GM19397 (cell line): ENCODE measurements around the gene SORCS2.

Experiments
- ATAC-seq: cut with Tn5 transposase; IDR thresholded peaks from one replicate; pipeline ENCODE4 v1.9.1; 2021; ENCODE audit warnings: mild to moderate bottlenecking, moderate library complexity; ENCODE audit not compliant: unreplicated experiment

Gene SORCS2

DNA sequence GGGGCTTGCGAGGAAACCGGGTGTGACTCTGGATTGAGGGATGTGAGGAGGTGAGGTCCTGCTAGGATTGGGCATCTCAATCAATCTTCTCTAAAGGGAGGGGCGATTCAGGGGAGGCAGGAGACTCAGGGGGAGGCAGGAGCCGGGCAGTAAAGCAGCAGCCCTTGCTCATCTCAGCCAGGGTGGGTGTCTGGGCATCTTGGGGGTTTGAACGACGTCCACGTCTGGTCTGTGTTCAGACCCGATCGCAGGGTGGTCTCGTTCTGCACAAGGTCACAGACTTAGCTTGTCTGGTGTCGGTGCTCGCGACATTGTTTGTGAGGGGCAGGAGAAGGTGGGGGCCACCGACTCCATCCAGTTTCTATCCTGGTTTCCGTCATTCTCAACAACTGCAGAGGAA lies 473.7 kb downstream of the SORCS2 start:
- no peak for ATAC-seq

DNA sequence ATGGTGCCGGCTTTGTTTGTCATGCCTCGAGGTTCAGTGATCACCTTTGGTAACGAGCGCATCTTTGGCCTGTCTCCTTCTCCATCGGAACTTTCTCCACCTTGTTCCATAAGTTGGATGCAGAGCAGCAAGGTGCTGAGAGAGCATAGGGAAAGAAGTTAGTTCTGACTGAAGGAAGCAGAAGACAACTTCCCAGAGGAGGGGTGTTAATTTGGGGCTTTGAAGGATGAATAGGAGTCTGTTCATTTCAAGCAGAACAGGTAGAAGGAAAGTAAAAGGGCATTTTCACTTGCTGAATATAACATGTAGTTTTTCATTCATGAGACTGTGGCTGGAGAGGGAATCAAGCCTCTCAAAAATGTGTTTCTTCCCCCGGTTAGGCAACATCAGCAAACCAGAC lies 474.4 kb downstream of the SORCS2 start:
- ATAC-seq: no peak

DNA sequence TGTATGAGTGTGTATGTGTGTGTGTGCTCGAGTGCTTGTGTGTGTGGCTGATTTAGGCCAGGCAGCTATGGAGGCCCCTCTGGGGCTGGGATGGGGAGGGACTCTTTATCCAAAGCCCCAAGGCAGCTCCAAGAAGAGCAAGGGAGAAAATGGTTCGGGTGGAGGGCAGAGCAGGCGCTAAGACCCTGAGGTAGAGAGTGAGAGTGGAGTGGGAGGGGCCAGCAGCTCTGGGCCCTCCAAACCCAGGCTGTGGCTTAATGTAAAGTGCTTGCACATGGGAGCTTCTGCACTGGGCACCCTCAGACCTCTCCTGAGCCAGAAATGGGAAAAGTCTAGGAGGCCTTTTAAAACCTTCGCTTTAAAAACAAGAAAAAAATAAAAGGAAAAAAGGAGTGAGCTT lies 475.9 kb downstream of the SORCS2 start:
- ATAC-seq: no peak

DNA sequence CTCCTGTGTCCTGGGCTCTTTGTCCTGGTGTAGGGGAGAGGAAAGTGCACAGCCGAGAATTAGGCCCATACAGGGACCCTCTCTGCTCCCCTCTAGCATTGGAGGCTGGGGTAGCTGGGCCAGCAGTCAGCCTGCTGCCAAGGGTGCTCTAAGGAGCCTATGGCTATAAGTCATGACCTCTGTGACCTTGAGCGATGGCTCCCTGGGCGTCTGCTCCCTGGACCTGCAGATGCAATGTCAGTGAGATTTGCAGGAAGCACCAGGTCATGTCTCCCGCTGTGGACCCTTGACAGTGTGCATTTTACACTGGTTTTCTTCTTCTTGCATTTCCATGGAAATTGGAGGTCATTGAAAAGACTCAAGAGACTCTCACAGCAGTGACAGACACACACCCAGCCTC lies 476.5 kb downstream of the SORCS2 start:
- no peak for ATAC-seq

DNA sequence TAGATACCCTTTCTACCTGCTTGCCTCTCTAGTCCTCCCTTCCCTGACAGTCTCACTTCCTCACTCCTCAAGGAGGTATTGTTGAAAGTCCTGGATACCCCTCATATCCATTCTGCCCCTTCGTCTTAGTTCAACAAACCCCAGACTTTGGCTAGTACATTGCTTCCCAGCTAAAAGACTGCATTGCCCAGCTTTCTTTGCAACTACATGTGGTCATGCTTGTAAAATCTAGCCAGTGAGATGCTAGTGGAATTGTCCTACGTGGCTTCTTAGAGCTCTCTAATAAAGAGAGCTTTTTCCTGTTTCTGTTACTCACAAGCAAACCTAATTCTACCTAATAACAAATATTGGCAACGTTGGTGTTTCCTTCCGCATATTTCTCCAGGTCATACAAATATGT lies 480.3 kb downstream of the SORCS2 start:
- no peak for ATAC-seq

DNA sequence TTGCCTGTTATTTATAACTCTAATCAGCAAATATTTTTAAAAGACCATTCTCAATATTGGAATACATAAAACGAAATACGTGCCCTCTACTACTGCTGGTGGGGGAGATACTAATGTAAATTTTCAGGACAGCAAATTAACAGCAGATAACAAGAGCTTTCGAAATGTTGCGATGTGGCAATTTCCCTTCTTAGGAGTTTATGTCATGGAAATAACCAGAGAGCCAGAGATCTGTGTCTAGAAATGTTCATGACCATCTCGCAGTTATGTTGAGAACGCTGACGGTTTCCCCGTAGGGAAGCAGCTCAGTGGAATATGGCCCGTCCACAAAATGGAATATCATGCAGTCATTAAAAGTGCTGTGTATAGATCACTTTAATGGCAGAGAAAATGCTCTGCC lies 480.8 kb downstream of the SORCS2 start:
- ATAC-seq: no peak

DNA sequence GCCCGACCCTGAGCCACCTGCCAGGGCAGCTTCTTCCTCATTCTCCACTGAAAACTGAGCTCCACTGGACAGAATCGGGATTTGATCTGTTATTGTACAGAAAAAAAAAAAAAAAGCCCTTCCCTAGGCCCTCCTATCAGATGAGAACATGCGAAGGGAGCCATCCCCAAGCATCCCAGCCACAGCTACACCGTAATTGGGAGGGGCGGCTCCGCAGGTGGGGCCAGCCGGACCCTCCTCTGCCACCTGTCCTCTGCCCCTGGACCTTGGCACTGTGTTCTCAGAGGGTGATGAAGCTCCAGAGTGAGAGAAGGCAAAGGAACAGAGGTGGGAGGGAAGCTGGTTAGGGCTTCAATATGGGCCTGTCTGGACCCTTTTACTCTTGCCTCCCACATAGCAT lies 482.4 kb downstream of the SORCS2 start:
- ATAC-seq: no peak

DNA sequence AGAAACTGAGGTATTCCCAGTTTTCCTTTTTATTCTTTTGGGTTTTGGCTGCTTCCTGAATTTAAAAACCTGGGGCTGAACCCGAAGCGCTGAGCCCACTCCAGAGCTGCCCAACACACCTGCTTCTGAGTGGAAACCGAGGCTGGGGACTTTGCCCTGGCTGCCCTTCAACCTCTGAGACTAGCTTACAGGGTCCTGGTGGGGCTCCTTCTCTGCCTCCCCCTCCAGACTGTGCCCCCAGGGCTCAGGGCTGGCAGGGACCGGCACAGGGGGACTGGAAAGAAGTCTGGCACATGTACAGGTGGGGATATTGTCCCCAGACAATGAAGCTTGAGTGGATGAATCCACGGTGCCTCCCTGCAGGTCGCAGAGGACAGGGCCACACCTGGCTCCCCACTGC lies 482.8 kb downstream of the SORCS2 start:
- no peak for ATAC-seq

DNA sequence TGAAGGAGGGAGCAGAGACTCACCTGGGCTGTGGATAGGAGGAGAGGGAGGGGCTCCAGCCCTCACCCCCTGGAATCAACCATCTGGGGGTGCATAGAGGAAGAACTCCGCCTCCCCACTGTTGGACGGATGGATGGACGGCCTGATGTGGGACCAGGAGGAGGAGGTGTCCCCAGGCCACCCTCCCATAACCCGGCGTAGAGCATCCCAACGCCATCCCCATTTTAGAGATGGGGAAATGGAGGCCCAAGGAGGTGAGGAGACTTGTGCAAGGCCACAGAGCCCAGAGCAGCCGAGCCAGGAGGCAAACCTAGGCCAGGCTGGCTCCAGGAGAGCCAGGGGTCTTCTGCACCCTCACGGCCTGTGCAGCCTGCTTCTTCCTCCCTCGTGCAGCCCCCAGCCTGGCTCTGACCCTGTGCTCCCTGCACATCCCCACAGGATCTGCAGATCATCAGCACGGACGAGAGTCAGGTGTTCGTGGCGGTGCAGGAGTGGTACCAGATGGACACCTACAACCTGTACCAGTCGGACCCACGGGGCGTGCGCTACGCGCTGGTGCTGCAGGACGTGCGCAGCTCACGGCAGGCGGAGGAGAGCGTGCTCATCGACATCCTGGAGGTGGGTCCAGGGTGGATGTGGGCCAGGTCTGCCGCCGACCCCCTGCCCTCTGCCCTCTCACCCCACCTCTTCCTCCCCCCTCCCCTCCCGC lies 483.4 kb downstream of the SORCS2 start:
- no peak for ATAC-seq

DNA sequence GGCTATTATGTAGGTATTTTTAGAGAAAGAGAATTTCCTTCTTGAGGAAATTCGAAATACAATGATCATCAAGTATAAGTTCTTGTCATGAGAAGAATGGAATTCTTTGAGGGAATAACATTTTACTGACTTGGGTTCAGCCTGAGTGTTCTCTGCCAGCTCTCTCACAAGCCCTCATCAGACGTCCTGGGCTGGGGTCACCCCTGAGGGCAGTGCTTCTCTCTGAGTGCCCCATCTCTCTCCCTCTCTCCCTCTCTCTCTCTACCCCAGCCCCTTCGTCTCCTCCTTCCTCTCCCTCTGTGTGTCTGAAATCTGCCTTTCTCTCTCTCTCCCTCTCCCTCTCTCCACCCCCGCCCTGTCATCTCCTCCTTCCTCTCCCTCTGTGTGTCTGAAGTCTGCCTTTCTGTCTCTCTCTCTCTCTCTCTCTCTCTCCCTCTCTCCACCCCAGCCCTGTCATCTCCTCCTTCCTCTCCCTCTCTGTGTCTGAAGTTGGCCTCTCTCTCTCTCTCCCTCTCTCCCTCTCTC lies 484.1 kb downstream of the SORCS2 start:
- no peak for ATAC-seq

DNA sequence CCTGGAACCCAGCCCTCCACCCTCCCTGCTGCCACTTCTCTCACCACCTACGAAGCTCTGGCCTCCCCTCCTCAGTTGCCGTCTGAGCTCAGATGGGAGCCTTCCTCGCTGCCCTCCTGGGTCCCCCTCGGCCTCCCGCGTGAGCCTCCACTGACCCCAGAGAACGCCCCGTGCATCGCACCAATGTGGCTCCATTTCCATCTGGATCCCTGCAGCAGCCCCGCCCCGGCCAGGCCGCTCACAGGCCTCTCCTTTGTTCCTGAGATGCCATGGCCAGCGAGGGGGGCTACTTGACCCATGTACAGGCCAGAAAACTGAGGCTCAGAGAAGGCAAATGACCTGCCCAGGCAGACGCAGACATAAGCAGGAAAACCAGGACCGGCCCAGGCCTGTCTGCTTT lies 484.7 kb downstream of the SORCS2 start:
- no peak for ATAC-seq

DNA sequence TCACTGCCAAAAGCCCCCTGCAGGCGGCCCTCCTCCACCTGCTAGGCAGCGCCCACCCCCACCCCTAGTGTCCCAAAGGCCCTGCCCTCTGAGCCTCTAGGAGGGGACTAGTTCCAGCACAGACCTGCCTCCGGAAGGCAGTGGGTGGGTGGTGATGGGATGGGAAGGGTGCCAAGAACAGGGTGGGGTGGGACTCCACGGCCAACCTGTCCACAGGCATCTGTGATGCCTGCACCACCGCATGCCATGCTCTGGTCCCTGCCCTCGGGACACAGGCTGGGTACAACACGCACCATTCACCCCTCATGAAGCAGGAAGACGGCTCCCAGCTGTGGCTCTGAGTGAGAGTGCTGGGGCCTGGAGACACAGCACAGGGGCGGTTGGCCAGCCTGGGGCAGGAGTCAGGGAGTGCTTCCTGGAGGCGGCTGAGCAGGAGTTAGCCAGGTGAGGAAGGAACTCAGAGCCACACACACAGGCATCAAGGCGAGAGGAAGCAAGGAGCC lies 485.5 kb downstream of the SORCS2 start:
- no peak for ATAC-seq

DNA sequence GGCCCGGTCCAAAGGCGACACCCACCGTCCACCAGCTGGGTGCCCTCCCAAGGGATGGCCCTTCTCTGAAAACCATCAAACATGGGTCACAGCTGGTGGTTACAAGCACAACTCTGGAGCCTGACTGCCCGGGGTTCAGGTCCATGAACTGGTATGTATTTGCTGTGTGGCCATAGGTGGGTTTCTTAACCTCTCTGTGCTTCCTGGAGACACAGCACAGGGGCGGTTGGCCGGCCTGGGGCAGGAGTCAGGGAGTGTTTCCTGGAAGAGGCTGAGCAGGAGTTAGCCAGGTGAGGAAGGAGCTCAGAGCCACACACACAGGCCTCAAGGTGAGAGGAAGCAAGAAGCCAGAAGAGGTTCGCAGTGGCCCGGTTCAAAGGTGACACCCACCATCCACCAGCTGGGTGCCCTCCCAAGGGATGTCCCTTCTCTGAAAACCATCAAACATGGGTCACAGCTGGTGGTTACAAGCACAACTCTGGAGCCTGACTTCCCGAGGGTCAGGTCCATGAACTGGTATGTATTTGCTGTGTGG lies 486.0 kb downstream of the SORCS2 start:
- ATAC-seq: no peak

DNA sequence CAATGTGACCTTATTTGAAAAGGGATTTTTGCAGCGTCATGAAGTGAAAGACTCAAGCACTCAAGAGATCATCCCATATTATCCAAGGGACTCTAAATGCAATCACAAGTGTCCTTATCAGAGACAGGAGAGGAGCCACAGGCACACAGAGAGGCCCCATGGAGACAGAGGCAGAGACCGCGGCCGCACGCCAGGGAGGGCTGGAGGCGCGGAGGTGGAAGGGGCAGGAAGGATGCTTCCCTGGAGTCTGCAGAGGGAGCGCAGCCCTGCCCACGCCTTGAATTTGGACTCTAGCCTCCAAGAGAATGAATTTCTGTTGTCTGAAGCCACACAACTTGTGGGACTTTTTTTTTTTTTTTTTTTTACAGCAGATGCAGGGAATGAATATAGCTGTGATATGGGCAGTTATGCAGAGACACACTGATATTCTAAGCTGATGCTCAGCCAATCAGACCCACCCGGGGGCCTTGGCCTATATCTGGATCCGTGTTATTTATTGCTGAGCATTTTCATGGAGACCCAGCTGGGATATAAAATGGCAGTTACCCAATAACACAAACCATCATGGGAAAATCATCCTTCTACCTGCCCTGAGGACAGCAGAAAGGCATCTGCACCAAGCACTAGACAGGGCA lies 487.2 kb downstream of the SORCS2 start:
- ATAC-seq: no peak

DNA sequence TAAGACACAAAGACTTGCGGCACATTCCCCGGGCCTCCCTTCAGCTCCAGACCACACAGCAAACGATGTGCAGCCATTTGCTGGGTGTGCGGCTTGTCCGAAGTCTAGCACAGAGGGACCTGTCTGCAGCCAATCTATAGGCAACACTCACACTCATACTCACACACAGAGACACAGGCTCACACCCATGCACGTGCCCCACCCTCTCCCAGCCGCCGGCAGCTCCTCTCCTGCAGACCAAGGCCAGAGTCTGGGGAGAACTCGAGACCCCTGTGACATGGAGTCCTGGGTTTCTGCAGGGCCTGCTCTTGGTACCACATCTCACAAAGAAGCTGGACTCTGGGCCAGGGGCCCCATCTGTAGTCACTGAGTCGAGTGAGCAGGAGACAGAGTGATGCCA lies 487.8 kb downstream of the SORCS2 start:
- no peak for ATAC-seq

DNA sequence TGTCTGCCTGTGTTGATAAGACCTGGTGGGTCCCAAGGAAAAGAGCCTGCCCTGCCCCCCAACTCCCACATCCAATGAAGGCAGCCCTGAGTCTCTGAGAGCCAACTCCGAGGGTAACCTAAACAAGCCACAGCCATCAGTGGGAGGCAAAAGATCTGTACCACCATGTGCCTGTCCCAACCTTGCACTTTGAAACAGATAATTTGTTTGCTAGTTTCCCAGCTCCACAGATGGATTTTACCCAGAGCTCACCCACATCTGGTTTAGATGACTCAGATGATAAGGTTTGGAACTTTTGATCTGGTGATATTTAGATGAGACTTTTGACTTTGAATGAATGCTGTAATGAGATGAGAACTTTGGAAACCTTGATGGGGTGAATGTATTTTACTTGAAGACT lies 488.4 kb downstream of the SORCS2 start:
- no peak for ATAC-seq

DNA sequence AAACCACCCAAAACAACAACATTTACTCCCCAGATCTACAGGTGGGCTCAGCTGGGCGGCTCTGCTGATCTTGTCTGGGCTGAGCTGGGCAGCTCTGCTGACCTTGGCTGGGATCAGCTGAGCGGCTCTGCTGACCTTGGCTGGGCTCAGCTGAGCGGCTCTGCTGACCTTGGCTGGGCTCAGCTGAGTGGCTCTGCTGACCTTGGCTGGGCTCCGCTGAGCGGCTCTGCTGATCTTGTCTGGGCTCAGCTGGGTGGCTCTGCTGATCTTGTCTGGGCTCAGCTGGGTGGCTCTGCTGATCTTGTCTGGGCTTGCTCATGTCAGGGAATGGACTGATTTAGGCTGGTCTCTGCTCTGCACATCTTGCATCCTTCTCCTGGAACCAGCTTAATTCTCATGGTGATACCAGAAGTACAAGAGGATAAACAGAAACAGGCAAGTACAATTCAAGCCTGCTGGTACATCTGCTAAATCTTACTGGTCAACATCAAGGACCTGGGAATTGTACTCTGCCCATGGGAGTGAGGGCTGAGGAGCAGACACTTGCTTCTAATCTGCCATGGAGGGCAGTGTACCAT lies 490.9 kb downstream of the SORCS2 start:
- no peak for ATAC-seq

DNA sequence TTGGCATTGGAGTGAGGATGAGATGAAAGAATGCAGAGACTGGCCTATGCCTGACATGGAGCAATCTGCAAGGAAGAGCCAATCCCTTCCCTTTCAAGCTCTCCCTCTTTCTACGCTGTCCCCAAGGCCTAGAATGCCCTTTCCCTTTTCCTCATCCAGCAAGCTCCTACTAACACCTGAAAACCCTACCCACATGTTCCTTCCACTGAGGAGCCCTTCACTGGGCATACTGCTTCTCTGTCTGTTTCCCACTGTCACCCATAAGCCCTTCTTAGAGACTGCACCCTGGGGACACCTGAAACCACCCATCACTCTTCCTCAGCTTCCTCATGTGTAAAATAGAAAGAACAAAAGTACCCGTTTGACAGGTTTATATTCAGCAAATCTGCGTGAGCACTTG lies 492.0 kb downstream of the SORCS2 start:
- ATAC-seq: no peak

DNA sequence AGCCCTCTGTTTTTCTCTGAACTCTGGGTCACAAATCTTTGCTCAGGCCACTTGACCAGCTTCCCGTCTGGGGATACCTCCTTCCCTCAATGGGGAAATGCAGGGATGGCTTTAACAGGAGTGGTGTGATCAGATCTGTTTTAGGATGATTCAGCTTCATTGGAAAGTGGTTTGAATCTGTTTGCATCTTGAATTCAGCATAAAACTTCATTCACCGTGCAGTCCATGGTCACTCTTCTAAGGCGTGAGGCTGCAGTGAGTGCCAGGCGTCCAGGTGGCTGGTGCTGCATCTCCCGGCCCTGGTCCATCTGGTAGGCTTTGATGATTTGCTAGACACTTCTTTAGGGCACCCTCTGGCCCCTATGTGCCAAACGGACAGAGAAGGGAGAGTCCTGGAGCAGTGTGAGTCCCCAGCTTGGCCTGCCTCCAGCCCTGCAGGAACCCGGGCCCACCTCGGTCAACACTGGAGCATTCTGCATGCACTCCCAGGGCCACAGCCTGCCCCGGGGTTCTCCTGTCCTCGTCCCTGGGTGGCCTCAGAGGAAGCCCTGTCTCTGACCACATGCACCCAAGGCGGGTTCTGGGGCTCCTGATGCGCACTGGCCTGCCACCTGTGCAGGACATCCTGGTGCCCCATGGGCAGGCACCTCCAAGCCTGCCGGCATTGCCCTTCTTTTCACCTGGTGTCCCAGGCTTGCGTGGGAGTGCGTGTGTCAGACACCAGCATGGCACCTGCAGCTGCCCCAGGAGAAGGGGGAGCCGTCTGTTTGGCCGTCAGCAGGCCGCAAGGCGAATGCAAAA lies 493.9 kb downstream of the SORCS2 start:
- no peak for ATAC-seq

DNA sequence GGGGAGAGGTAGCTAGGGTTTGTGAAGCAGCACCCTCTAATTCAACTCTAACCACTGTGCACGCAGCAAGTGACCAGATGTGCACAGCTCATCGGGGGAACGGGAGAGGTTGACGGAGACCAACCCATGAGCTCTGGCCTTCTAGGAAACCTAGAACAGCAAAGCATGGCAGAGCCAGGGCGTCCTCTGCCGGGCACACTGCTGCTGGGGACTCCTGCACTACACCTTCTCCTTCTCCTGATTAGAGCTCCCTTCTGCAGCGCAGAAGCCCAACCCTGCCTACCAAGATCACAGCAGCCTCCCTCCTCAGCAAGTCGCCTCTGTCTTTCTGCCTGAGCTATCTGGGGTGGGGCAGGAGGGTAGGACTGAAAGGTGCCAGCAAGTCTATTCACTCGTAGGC lies 494.7 kb downstream of the SORCS2 start:
- no peak for ATAC-seq

DNA sequence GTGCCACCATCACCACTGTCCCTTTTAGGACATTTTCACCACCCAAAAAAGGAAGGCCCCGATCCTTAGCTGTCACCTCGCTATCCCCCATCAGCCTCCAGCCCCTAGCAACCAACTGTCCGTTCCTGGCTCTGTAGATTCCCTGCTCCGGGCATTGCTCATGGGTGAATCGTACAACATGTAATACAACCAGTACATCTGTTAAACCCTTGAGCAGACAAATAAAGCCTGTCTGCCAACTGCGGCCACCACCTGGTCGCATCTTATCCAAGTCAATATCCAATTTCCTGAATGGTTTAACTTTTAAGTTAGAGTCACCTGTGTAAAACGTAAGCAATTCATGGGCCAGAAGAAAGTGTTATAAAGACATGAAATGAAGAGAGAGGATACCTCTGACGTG lies 495.5 kb downstream of the SORCS2 start:
- ATAC-seq: no peak
